HG02763 (cell line): Measurements from ENCODE around the gene CSF3R.
"Not testable (repeated sequence)": the region's sequence is repeated elsewhere in the genome, so short reads cannot be mapped to it uniquely, and the experiment has no call there.

ENCODE experiments used
- ATAC-seq: cut with Tn5 transposase; IDR thresholded peaks from one replicate; pipeline ENCODE4 v1.9.1; 2021; ENCODE audit warnings: mild to moderate bottlenecking, moderate library complexity; ENCODE audit not compliant: unreplicated experiment

The CSF3R gene

GRCh38 chr1:36513676-36514473 lies 31.2 kb upstream of the CSF3R start:
- no peak for ATAC-seq

- no peak for ATAC-seq
Observed at GRCh38 chr1:36512842-36513241, 30.1 kb upstream of the CSF3R start.

DNA sequence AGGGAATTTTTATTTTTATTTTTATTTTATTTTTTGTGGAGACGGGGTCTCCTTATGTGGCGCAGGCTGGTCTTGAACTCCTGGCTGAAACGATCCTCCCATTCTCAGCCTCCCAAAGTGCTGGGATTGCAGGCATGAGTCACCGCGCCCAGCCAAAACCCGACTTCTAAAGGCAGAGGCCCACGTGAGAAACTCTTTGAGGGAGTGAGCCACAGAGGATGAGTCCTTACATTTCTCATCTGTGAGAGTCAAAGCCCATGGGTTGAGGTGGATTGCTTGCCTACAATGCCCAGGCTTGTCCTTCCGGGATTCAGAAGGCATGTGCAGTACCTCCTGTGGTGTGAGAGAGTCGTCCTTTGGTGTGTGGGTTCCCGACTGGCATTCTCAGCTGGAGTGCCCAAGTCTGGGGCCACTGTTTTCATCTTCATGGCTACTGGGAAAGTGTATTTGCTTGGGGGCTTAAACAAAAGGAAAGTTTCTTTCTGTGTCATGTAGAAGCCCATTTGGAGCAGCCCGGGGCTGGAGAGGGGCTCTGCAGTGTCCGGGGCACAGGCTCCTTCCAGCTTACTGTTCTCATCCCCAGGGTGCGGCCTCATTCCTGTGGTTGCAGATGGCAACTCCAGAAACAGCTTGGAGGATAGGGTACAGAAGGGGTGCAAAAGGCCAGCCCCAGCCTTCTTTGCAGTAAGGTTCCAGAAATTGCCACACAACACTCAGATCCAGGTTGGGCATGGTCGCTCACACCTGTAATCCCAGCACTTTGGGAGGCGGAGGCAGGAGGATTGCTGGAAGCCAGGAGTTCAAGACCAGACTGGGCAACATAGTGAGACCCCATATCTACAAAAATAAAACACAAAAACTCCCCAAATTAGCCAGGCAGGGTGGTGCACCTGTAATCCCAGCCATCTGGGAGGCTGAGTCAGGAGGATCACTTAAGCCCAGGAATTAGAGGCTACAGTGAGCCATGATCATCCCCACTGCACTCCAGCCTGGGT lies 29.4 kb upstream of the CSF3R start:
- no peak for ATAC-seq

DNA sequence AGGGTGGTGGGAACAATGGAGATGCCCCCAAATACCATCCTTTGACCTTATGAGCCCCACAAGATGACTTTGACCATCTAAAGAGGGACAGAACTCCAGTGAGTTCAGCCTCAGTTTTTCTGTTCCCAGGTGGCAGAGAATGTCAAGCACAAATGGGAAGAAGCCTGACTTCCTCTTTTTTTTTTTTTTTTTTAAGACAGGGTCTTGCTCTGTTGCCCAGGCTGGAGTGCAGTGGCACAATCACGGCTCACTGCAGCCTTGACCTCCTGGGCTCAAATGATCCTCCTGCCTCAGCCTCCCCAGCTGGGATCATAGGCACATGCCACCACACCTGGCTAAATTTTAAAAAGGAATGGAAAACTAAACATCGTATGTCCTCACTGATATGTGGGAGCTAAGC lies 28.5 kb upstream of the CSF3R start:
- not testable (repeated sequence) for ATAC-seq

GRCh38 chr1:36510418-36510817 lies 27.7 kb upstream of the CSF3R start:
- no peak for ATAC-seq

GRCh38 chr1:36508257-36508656 lies 25.5 kb upstream of the CSF3R start:
- no peak for ATAC-seq

GRCh38 chr1:36506276-36506920 lies 23.7 kb upstream of the CSF3R start:
- no peak for ATAC-seq

DNA sequence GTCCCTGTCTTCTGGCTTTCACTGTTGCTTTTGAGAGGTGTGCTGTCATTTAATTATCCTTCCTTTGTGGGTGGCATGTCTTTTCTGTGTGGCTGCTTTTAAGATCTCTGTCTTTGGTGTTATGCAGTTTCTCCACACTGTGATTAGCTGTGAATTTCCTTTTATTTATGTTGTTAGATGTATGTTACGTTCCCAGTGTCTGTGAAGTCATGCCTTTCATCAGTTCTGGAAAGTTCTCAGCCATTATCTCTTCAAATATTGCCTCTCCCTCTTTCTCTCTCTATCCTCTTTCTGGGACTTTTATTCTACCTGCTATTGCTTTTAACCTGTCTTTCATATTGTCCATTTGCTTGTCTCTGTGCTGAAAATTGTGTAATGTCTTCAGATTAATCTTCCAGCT lies 21.0 kb upstream of the CSF3R start:
- ATAC-seq = no peak

DNA sequence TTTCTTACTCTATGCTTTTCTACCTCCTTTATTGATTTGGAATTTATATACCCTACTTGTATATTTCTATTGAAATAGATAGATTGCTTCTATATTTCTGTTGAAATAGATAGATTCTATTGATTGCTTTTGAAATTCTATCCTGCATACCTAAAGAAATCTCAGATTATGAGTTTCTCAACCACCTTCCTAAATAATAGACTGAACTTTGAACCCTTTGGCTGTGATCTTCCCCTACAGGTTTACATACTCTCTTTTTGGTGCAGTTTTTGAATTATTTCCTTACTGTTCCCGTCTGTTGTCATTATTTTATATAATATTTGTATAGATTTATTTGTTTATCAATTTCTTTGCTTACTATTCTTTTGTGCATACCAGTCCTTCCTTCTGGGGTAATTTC lies 20.4 kb upstream of the CSF3R start:
- ATAC-seq = no peak

- ATAC-seq = no peak
Observed at GRCh38 chr1:36502616-36503015, 19.9 kb upstream of the CSF3R start.

DNA sequence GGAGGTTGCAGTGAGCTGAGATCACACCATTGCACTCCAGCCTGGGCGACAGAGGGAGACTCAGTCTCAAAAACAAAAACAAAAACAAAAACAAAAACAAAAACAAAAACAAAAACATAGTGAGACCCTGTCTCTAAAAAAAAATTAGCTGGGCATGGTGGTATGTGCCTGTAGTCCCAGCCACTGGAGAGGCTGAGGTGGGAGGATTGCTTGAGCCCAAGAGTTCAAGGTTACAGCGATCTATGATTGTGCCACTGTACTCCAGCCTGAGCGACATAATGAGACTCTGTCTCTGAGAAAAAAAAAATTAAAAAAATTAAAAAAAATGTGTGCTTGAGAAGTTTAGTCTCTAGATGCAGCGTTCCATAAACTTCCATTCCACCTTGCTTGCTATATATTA lies 19.2 kb upstream of the CSF3R start:
- ATAC-seq = not testable (repeated sequence)

DNA sequence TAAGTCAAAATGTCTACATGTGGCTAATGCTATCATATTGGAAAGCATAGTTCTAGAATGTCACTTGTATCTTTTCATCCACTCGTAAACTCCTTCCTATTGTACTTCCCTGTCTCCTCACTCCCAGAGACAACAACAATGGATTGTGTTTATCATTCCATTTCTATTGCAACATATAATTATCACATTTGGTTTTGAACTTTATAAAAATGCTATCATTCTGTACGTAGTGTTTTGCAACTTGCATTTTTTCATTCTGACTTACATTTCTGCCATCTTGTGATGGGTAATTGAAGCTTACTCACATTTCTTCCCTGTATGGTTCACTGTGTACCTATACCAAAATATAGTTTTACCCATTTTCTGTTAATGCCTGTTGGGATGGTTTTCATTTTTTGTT lies 14.5 kb upstream of the CSF3R start:
- ATAC-seq = no peak

- no peak for ATAC-seq
Observed at GRCh38 chr1:36494971-36495370, 12.3 kb upstream of the CSF3R start.

GRCh38 chr1:36493524-36493923 lies 10.8 kb upstream of the CSF3R start:
- ATAC-seq = no peak

DNA sequence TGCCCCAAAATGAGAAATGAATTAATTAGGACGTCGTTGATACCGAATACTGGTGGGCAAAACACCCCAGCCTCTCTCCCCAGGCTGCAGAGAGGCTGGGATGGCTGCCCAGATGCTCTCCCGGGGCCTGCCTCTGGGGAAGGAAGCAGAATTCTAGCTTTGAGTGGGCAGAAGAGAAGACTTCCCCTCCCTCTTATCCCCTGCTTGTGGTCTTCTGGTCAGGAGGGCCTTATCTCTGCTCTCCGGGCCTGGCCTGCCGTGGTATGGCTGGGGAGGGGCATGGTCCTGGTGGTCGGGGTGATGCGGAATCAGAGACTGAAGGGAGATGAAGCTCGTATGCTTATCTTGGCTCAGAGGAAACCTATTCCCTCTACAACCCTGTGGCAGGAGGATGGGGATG lies 9.8 kb upstream of the CSF3R start:
- ATAC-seq = no peak

DNA sequence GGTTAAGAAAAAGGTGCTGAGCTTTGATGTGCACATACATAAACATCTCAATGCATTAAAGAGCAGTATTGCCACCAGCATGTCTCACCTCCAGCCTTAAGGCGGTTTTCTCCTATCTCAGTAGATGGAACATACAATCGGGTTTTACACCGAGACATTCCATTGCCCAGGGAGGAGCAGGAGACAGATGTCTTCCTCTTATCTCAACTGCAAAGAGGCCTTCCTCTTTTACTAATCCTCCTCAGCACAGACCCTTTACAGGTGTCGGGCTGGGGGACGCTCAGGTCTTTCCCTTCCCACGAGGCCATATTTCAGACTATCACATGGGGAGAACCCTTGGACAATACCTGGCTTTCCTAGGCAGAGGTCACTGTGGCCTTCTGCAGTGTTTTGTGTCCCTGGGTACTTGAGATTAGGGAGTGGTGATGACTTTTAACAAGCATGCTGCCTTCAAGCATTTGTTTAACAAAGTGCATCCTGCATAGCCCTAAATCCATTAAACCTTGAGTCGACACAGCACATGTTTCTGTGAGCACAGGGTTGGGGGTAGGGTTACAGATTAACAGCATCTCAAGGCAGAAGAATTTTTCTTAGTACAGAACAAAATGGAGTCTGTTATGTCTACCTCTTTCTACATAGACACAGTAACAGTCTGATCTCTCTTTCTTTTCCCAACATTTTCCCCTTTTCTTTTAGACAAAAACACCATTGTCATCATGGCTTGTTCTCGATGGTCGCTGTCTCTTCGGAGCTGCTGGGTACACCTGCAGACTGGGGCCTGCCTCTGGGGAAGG lies 6.7 kb upstream of the CSF3R start:
- not testable (repeated sequence) for ATAC-seq

DNA sequence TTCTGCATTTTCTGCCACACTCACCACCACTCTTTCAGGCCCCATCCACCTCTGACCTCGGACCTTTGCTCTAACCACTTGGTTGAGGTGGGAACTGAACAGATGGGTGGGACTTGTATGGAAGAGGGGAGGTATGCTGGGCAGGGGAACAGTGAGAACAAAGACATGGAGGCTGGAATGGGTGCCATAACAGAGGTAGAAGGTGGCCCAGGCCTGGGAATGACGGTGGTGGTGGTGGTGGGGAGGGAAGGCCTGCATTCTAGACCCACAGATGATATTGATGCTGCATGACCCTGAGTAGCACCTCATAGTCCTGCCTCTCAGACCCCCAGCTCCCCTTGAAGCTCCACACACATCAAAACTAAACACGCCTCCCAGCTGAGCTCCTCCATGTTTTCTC lies 5.2 kb upstream of the CSF3R start:
- no peak for ATAC-seq

DNA sequence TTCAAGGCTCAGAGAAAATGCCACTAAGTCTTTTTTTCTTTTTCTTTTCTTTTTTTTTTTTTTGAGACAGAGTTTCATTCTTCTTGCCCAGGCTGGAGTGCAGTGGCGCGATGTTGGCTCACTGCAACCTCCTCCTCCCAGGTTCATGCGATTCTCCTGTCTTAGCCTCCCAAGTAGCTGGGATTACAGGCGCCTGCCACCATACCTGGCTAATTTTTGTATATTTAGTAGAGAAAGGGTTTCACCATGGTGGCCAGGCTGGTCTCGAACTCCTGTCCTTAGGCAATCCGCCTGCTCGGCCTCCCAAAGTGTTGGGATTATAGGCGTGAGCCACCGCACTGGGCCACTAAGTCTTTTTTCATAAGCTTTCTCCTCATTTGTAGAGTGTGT lies 4.6 kb upstream of the CSF3R start:
- ATAC-seq = not testable (repeated sequence)

- no peak for ATAC-seq
Observed at GRCh38 chr1:36486439-36487335, 4.0 kb upstream of the CSF3R start.

- ATAC-seq = no peak
Observed at GRCh38 chr1:36486093-36486438, 3.4 kb upstream of the CSF3R start.
